Activated T-cell treated with anti-CD3 and anti-CD28 coated beads for 4 hours (primary cell): ENCODE measurements around the gene ABCD3.

Experiments
- DNase-seq: peaks from one replicate; pipeline ENCODE4 v3.0.0-alpha.2; 2020

ABCD3 gene

DNA sequence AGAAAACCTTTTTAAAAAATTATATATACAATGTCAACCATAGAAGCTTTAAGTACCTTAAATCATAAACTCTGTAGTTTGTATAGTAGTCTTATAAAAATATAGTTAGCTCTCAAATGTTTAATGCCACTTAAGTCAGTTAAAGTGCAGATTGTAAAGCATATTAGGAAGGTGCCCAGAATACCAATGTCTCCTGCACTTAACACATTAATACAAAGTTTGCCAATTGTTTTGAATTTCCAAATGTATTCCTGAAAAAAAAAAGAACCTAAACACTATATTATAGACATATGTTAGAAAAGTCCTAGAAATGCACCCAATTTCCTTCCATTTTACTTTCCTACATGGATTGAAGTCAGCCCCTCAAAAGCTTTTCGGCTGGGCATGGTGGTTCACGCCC is 111.2 kb downstream of the ABCD3 start:
- DNase-seq: no peak

DNA sequence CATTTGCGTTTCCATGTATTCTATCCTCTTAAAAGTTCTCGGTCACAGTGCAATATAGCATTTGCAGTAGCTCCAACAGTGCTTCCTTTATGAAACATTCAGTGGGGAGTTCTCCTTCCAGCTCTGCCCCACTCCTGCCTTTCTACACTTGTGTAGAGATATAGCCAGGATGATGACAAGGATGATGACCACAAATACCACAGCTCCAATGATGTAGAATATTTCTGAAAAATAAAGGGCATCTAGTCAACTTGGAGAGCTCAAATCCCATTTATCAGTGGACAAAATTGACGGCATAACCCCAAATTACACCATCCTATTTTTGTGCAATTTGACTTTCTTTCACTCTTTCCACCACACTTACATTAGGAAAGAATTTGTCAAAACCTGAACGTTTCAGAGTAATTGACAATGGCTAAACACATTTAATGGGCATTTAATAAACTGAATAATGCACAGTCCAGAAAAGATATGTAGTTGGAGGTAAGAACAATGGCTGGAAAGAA is 112.2 kb downstream of the ABCD3 start:
- DNase-seq: no peak

DNA sequence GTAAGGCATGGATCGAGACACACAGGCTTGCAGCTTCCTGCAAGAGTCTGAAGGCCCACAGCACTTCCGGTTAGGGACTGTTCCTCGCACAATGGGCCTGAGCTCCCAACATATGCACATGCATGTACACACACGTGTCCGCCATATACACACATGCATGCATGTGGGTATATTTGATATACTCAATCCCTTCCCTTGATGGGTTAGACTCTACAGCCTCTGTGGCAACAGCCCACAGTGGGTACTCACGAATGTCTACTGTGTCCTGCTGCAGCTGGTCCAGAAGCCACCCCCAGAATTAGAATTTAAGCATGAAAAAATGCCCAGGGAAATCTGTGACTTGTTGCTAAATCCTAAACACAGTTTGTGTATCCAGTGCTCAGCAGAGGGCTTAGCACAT is 113.5 kb downstream of the ABCD3 start:
- DNase-seq: no peak

DNA sequence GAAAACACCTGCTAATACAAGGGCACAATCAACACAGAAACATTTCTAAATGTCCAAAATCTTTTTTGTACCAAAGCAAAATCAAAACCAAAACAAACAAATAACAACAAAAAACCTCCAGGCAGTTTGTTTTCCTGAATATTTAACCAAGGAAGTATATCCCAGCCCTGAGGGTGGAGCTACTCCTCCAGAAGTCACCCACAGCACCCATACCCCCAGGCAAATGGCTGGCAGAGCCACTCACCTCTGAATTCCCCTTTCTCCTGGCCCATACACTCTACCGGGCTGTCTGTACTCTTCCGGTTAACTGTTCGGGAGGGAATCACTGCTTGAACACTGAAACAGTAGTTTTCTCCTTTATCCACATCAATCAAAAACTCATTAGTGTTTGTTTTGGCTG is 113.9 kb downstream of the ABCD3 start:
- no peak for DNase-seq

DNA sequence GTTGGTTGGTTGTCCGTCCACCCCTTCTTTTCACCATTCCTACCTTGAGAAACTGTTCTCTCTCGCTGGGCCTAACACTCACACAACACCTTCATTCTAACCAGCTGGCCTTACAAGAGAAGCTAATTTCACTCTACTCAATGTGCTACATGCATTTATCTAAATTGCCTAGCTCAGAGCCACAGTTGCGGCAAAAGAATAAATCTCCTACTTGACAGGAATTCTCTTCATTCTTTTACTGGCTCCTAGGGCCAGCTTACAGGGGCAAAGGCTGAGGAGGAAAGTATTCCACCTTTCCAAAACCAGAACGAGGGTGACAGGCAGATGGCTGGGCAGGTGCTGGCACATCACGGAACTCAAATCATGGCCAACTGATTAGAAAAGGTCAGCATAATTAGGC is 116.9 kb downstream of the ABCD3 start:
- DNase-seq: no peak

- DNase-seq: no peak
Measured at GRCh38 chr1:94535879-94536278, 117.7 kb downstream of the ABCD3 start.

- DNase-seq: no peak
Measured at GRCh38 chr1:94537254-94537653, 119.1 kb downstream of the ABCD3 start.

GRCh38 chr1:94538243-94538827 is 120.1 kb downstream of the ABCD3 start:
- DNase-seq: no peak

GRCh38 chr1:94539496-94539895 is 121.3 kb downstream of the ABCD3 start:
- DNase-seq: no peak

- DNase-seq: no peak
Measured at GRCh38 chr1:94540440-94541245, 122.5 kb downstream of the ABCD3 start.

DNA sequence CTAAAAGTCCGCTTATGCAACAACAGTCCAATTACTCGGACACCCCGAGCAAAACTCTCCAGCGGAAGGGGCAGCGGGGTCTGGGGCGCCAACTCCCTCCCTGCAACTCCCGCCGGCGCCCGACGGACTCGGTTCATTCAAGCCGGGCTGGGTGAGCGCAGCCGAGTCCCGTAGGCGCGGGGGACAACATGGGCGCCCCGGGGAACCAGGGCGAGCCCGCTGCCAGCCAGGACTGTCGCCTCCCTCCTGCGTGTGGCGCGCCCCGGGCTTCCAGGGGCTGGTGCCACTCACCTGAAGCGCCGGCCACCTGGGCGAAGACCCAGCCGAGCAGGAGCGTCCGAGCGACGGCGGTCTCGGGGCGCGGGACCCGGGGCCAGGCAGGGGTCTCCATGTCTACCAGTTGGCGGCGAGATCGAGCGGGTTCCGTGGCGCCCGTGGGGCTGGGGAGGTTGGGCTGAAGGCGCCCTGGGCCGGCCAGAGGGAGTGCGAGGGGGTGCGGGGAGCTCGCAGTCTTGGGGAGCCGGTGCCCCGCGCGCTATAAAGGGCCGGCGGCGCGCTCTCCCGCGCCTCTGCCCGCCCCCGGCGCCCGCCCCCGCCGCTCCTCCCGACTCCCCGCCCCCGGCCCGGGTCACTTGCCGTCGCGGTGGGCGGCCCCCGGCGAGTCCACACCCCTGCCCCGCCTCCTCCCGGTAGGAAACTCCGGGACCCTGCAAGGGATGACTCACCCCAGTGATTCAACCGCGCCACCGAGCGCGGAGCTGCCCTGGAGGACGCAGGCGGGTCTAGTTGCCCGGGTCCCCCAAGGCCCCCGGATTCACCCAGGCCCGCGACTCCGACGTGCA is 123.3 kb downstream of the ABCD3 start, which contains the start of gene F3:
Gene F3 (minus strand): TSS at position 514 of the 842 bp plus-strand sequence. CDS start 123 bp downstream, at position 391.
- DNase-seq: peak; percentile 73

DNA sequence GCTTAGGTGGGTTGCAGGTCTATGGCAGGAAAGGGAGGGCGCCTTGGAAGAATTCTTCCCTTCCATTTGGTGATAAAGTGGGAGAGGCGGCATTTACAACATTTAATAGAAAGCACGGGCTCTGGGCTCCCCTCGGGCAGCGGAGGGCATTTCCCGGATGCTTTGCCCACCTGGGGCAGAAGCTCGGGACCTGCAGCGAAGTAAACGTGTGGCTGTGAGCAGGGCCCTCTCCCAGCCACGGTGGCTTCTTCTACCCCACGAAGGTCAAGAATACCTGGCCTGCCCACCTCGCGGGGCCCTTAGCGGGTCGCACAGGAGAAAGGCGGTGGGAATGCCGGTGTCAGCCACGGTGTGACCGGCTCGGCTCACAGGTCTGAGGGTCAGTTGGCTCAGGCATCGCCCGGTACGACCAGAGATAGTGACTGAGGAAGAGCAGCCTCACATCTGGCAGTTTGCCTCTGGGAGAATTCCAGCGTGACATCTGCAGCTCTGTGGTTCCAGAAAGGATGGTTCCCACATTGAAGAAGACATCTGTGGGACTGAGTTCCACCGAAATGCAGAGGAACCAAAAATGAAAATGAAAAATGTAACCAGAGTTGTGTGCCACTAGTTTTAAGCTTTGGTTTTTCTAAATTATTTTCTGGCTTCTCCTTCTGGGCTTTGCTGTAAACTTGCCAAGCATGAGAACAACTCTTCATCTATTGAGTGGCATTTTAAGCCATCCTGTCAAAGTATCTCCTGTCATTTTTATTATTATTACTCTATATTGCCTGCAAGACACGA is 124.1 kb downstream of the ABCD3 start:
- DNase-seq: no peak

- no peak for DNase-seq
Measured at GRCh38 chr1:94543001-94543400, 124.8 kb downstream of the ABCD3 start.

- no peak for DNase-seq
Measured at GRCh38 chr1:94543893-94544635, 125.9 kb downstream of the ABCD3 start.

- no peak for DNase-seq
Measured at GRCh38 chr1:94544706-94545490, 126.7 kb downstream of the ABCD3 start.

DNA sequence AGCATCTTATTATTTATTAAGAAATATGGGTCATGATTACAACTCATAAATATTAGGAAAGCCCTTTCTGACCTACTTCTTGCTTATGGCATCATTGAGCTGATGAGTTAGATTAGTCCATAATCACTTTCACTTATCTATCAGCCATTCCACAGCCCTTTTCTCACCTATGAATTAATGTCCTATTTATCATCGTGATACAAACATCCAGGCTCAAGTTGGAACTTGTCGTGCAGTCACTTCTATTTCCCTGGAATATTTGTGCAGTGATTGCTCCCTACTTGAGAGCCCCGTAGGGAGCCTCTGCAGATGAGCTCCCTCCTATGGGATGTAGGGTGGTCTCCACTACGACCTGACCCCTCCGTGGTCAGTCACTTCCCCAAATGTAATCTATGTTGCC is 131.5 kb downstream of the ABCD3 start:
- DNase-seq: no peak

DNA sequence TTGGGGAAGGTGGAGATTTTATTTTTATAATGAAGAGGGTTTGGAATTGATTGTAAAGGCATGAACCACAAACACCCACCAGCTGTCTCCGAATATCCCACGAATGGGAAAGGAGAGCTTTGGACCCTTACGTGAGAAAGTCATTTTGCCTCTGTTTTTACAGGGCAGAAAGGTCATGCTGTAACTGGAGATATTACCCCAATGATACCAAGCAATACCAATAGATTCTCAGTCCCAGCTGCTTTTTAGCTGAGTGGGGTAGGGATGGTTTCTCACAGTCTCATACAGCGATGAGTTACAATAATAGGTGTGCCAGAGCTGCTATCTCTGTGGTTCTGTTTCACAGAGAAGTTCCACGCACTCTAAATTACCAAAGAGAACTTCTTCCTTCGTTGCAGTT is 132.2 kb downstream of the ABCD3 start:
- no peak for DNase-seq

GRCh38 chr1:94550800-94551241 is 132.6 kb downstream of the ABCD3 start:
- DNase-seq: no peak

DNA sequence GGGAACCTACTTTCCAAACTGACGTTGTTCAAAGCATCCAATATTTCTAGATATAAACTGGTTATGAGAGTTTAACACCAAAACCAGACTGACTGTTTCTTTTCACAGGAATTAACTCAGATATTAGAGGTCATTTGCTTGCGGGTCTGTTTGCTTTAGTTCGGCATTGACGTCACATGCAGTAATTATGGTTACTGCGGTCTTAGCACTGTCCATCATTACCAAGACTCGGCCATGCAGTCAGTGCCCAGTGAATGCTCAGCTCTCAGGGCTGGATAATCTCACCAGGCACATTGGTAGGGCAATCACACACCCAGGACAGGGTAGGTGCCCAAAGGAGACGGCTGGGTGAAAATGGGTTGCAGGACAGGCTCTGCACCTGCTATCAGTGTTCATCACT is 133.3 kb downstream of the ABCD3 start:
- DNase-seq: no peak

DNA sequence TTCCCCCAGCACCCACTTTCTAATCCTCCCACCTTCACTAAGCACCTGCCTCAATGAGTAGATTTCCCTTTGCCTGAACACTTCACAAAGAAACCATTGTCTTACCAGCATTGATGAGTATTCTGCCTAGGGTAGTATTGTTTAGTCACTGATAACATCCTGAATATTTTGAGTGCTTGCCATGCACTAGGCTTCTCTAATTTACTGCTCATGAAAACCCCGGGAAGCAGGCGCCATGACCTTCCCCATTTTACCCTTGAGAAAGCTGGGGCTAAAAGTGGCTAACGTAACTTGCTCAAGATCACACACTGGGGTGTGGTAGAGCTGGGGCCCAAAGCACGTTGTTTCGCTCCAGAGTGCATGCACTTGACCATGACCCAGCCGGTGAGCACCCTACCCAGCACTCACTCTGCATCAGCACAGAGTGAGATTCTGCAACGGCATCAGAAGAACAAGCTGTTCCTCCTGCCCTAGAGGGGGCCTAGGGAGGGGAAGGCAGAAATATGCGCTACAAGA is 133.9 kb downstream of the ABCD3 start:
- no peak for DNase-seq

DNA sequence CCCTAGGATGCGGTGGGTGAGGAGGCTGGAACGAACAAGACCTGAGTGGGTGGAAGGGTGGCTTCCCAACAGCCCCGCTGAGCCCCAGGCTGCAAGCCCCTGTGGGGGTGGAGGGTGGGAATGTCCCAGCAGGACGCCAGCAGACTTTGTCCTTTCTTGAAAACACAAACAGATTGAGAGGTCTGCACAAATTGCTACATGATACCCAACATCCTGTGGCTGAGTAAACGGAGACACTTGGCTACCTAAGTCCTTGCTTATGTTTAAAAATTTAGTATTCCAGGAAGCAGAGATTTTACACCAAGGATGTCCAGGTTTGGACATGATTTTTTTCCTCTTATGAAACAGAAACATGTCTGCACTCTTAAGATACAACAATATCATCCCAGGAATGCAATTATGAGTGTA is 135.1 kb downstream of the ABCD3 start:
- no peak for DNase-seq
